IMR-90 (cell line): Measurements from ENCODE around the gene GM2A.

Experiments
- POLR2A ChIP-seq: IDR thresholded peaks from 2 replicates; pipeline ENCODE4 v1.6.1; 2012; ENCODE audit warnings: mild to moderate bottlenecking, low read depth, low read length
- SMC3 ChIP-seq: fragments of 150-350 bp; IDR thresholded peaks from 2 replicates; pipeline ENCODE4 v1.6.1; 2016; ENCODE audit warnings: low read depth, mild to moderate bottlenecking, antibody characterized with exemption, low read length, moderate library complexity

DNA sequence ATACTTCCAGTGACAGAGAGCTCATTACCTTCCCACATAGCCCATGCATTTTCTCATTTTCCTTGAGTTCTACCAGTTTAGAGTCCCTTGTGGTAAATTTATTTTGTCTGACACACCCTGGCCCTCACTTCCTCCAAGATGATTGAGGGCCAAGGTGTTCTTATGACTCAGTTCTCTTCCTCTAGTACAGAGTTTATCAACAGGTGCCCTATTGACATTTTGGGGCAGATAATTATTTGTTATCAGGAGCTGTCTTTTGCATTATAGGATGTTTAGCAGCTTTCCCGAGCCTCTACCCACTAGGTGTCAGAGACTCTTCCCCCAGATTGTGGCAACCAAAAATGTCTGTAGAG, 43.5 kb downstream of the GM2A start:
- no peak for TF ChIP-seq SMC3
- TF ChIP-seq POLR2A = no peak
